ENCODE results near the gene ACKR4.
"Not testable (repeated sequence)": the region's sequence is repeated elsewhere in the genome, so short reads cannot be mapped to it uniquely, and the experiment has no call there.

Gene ACKR4

GRCh38 chr3:132593947-132594323, 3.1 kb upstream of the ACKR4 start:
- H3K27ac ChIP-seq, result no peak overlapping the region
- TF ChIP-seq ZFX (IDR thresholded peaks at IDR 0.05; ENCODE audit: borderline replicate concordance) (no peak), CTCF (IDR thresholded peaks at IDR 0.05) (no peak)

- no peak overlapping the region for H3K27ac ChIP-seq
- TF ChIP-seq ZFX (IDR thresholded peaks at IDR 0.05; ENCODE audit: borderline replicate concordance), result no peak
- no peak for TF ChIP-seq CTCF (IDR thresholded peaks at IDR 0.05)
Measured at GRCh38 chr3:132594498-132594897, 2.6 kb upstream of the ACKR4 start.

- H3K27ac ChIP-seq, result no peak overlapping the region
- TF ChIP-seq CTCF (IDR thresholded peaks at IDR 0.05) (no peak), ZFX (IDR thresholded peaks at IDR 0.05; ENCODE audit: borderline replicate concordance) (no peak)
Measured at GRCh38 chr3:132595014-132595413, 2.1 kb upstream of the ACKR4 start.

GRCh38 chr3:132596326-132596725, 744 bp upstream of the ACKR4 start:
- H3K27ac ChIP-seq, result no peak overlapping the region

GRCh38 chr3:132597660-132598059, 590 bp downstream of the ACKR4 start:
- H3K27ac ChIP-seq, result no peak overlapping the region
- TF ChIP-seq ZFX (IDR thresholded peaks at IDR 0.05; ENCODE audit: borderline replicate concordance) (no peak), CTCF (IDR thresholded peaks at IDR 0.05) (no peak)

More at GRCh38 chr3:132596326-132596725, 744 bp upstream of the ACKR4 start:
- TF ChIP-seq CTCF (IDR thresholded peaks at IDR 0.05) (no peak), ZFX (IDR thresholded peaks at IDR 0.05; ENCODE audit: borderline replicate concordance) (no peak)

GRCh38 chr3:132598181-132598580, 1.1 kb downstream of the ACKR4 start:
- H3K27ac ChIP-seq, result no peak overlapping the region
- TF ChIP-seq ZFX (IDR thresholded peaks at IDR 0.05; ENCODE audit: borderline replicate concordance) (no peak), CTCF (IDR thresholded peaks at IDR 0.05) (no peak)

- not testable (repeated sequence) for H3K27ac ChIP-seq
Measured at GRCh38 chr3:132600614-132601013, 3.5 kb downstream of the ACKR4 start.

GRCh38 chr3:132605374-132605792, 8.3 kb downstream of the ACKR4 start:
- TF ChIP-seq CTCF (IDR thresholded peaks at IDR 0.05), result no peak
- no peak for TF ChIP-seq ZFX (IDR thresholded peaks at IDR 0.05; ENCODE audit: borderline replicate concordance)
- no peak overlapping the region for H3K27ac ChIP-seq

Measured in 22Rv1 (cell line).